HG03565 (cell line): ENCODE data around the gene HK1.
A peak's percentile ranks its signal among the peaks of the same experiment; 100 is the strongest.

ENCODE experiments used
- ATAC-seq: cut with Tn5 transposase; IDR thresholded peaks from one replicate; pipeline ENCODE4 v1.9.1; 2021; ENCODE audit warnings: mild to moderate bottlenecking, moderate library complexity; ENCODE audit not compliant: unreplicated experiment

HK1 gene

DNA sequence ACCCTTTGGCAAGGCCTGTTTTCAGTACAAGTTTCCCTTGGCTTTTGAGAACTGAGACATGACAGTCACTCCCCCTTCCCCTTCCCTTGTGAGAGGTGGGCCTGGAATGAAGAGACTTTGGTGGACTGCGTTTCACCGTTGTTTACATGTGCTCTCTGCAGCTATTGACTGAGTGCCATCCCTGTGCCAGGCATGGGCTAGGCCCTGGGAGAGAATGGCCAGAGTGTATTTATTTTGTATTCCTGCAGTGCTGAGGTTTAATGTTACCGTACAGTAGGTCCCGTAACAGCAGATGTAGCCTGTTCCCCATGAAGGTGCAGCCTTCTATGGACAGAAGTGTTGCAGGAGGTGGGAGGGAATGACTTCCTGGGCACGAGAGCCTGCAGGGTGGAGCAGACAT is 88.4 kb downstream of the HK1 start:
- no peak for ATAC-seq

- ATAC-seq, result no peak
Measured at GRCh38 chr10:69367469-69367868, 89.2 kb downstream of the HK1 start.

DNA sequence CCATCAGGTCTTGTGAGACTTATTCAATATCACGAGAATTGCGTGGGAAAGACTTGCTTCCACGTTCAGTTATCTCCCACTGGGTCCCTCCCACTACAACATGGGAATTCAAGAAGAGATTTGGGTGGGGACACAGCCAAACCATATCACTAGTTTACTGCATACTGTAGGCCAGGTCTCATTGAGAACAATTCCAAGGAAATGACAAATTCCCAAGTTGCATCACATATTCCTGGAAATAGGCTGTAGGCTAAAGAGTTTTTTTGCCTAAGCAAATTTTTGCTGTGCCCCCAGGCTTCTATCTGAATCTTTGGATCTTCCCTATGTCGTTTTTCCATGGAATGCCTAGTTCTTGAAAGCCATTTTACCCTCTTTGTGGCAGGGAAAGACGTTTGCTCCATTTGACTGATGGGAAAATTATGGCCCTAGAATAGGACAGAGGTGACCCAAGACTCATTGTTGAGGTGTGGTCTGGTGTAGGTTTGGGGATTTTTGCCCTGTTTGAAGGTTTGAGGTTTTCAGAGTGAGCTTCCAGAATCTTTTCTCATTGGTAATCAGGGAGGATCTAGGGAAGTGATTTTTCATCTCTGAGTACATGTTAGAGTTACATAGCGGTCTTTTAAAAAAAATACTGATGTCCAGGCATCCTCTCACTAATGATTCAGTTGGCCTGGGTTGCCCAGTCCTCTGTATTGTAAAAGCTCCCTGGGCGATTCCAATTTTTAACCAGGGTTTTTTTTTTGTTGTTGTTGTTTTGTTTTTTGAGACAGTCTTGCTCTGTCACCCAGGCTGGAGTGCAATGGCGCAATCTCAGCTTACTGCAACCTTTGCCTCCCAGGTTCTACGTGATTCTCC is 94.1 kb downstream of the HK1 start:
- no peak for ATAC-seq

DNA sequence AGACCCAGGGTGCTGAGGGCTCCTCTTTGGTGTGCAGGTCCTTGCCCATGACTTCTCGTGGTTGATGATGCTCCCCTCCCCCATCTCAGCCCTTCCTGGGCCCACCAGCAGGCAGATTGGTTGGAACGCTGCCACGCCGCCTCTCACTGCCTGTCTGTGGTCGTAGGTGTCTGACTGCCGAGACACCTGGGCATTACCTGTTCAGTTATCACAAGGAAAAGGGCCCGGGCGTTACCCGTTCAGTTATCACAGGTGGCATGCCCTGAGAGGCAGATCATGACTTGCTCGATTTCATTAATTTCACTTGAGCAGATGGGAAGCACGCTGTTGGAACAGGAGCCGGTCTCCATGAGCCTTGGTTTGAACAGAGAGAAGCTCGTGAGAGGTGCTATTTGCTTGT is 95.9 kb downstream of the HK1 start:
- no peak for ATAC-seq

- ATAC-seq, result no peak
Measured at GRCh38 chr10:69374931-69375306, 96.6 kb downstream of the HK1 start.

DNA sequence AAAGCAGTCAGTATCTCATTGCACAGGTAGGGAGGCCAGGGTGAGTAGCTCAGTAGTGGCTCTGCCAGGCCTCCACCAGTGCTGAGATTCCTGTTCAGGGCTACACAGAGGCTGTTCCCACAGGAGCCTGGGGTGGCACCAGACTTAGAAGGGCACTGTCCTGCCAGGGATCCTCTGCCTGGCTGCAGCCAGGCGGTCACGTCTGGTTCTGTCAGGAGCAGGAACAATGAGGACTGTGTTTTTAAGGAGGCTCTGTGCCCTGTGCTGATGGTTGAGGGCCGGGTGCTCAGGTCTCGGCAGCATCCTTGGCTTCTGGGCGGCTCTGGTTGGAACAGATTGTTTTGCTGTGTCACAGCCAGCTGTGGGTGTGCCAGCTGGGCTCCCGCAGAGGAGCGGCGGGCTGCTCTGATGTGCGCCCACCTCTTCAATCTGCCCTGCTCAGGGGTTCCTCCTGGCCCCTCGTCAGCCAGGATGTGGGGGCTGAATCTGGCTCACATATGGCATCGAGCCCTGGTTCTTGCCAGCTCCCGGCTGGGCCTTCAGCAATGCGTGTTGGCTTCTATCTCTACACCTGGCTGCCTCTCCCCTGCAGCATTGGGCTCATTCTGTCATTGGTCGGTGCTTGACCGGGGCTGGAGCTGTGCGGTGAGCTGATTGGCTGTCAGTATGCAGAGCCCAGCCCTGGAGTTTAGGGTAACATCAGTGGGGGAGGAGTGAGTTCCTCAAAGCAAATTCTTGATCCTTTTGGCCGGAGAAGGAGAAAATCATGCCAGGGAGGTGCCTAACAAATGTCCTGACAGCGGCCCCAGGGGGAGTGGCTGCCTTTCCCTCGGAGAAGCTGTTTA is 97.2 kb downstream of the HK1 start:
- ATAC-seq, result no peak

- ATAC-seq, result no peak
Measured at GRCh38 chr10:69376662-69377061, 98.4 kb downstream of the HK1 start.

GRCh38 chr10:69377191-69377590 is 98.9 kb downstream of the HK1 start:
- no peak for ATAC-seq

DNA sequence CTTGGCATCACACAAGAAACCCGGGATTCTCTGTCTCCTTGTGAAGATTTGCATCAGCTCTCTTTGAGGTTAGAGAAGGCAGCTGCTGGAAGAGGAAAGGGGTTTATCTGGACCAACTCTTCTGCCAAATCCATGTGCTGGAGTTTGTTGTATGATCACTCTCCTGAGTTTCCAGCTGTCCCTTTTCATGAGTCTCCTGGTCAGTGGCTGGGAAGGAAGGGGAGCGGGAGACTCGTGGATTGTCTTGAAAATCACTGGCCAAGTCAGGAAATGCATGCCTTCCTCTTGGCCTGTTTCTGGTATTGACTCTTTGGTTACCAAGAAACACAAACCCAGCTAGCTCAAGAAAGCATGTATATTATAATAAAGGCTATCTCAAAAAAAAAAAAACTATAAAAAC is 99.6 kb downstream of the HK1 start:
- ATAC-seq, result no peak

DNA sequence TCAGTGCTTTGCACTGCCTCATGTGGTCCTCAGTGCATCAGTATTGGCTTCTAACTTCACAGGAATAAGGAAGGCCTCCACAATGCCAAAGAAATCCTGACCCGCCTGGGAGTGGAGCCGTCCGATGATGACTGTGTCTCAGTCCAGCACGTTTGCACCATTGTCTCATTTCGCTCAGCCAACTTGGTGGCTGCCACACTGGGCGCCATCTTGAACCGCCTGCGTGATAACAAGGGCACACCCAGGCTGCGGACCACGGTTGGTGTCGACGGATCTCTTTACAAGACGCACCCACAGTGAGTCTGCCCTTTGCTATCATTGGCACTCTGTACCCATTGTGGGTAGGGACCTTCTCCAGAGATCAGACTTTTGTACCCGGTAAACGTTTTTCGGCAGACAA is 101.5 kb downstream of the HK1 start:
- ATAC-seq, result no peak

DNA sequence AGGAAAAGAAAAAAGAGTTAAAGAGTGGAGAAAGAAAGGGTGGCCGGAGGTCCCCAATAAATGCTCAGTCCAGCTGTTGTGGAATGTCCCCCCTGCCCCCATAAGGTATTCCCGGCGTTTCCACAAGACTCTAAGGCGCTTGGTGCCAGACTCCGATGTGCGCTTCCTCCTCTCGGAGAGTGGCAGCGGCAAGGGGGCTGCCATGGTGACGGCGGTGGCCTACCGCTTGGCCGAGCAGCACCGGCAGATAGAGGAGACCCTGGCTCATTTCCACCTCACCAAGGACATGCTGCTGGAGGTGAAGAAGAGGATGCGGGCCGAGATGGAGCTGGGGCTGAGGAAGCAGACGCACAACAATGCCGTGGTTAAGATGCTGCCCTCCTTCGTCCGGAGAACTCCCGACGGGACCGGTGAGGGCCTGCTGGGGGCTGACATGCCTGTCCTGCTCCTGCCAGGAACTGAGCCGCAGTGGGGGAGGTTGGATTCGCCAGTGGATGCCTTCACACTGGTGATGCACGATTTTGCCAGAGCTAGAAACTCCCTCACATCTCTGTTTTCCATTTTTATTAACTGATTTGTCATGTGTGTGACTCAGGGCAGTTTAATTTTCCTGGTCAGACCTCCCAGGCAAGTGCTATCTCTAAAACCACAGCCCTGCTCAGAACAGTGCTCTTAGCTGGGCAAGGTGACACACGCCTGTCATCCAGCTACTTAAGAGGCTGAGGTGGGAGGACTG is 104.3 kb downstream of the HK1 start:
- no peak for ATAC-seq

- ATAC-seq, result no peak
Measured at GRCh38 chr10:69383558-69383957, 105.3 kb downstream of the HK1 start.

- no peak for ATAC-seq
Measured at GRCh38 chr10:69384320-69384719, 106.0 kb downstream of the HK1 start.

DNA sequence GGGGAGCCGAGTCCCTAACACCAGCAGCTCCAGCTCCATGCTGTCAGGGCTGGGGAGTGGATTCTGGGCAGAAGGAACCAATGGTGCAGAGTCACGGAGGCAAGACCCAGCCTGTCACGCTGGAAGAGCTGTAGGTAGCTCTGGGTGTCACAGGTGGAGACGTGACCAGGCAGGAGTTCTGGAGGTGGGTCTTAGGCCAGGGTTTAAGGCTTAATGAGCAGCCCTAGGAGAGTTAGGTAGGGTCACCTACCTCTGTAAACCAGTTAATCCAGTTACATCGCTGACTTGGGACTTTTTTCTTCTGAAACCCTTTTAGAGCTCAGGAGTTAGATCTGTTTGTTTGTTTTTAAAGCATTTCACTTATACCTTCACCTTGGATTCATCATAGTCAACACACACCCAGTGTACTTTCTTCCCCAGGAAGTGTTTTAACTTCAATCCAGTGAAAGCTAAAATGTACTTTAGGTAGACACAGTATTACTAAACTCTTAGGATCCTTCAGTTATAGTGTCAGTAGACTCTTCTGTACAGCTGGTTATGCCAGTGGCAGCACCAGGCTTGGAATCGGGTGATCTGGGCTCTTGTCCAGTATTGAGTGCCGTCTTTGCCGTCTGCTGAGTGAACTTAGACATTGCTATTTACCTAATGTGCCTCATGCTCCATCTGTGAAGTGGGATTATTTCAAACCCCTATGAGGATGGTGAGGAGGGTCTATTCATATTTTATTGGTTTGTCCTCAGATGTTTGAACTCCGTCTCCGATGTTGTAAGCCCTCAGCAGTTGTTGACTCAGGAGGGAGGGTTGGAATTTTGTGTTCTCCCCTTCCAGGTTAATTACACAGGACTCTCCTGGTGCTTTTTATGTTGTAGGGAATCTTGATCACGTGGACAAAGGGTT is 107.4 kb downstream of the HK1 start:
- ATAC-seq, result no peak

GRCh38 chr10:69387500-69387899 is 109.2 kb downstream of the HK1 start:
- ATAC-seq, result no peak

GRCh38 chr10:69388488-69388887 is 110.2 kb downstream of the HK1 start:
- ATAC-seq, result no peak

DNA sequence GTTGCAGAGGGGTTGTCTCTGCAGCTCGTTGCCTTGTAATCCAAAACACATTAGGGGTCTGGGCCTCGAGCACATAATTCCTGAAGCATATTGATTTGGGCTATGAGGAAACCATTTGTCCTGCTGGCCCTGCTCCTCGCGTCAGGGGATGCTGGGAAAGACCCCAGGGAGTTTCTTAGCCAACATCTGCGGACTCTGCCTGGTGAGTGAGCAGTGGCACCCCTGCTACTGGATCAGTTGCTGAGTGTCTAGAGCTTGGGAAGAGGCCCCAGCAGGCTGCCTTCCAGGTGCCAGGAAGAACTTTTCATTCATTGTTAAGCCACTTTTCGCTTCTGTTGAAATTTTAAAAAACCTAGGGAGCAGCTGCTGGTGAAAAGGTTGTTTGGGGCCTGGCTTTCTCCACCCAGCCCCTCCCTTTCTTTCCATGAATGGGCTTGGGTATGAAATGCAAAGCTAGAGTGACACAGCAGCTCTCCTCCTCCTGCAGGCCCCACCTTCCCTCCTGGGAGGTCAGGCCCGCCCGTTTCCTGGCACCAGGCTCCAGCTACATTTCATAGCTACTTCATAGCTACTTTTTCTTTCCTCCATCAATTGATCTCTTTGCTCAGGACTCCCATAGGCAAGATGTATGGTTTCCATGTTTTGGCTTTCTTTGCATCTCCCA is 111.7 kb downstream of the HK1 start:
- no peak for ATAC-seq

GRCh38 chr10:69391158-69391557 is 112.9 kb downstream of the HK1 start:
- no peak for ATAC-seq

DNA sequence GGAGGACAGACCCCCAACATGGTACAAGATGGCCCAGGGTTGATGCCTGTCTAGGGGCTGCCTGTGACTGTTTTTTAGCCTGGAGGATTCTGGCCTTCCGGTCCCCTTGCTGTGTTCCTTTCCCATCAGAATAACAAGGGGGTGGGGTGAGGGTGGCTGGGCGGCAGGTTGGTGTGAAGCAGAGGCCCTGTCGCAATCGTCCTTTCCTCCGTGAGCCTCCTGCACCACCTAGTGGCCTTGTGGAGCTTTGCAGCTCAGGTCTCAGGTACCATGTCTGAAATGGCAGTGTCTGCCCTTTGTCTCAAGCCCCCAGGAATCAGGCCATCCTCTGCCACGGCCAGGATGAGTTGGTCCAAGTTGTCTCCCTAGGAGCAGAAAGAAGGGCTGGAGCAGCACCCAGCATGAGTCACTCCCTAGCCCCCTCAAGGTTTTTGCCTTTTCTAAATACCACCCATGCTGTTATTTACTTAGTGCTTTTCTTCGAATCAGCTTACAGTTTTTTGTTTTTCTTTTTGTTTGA is 114.2 kb downstream of the HK1 start:
- ATAC-seq, result peak; percentile 76

DNA sequence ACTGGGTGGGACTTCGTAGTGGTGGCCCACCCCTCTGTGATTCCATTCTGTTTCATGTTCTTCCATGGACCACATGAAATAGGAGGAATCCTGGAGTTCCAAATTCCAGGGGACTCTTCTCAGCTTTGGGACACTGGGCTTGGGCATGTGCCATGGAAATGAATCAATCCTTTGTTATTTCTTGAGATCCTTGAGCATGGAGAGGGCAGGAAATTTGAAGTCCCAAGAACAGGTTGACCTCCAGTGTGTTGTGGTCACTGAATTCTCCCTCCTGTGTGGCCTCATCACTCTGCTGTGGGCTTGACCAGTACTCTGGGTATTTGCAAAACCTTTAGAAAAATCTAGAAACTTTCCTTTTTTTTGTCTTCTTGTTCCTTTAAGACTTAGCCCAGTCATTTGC is 115.7 kb downstream of the HK1 start:
- ATAC-seq, result no peak
